HepG2 (cell line): ENCODE results near the gene IMPACT. TPM values are rescaled to one million over a fixed set of nuclear protein-coding genes. Genes with fewer than 3 reads are reported as not detected.

Experiments used
- ATAC-seq: fragments of 200-7000 bp; cut with Tn5 transposase; 3 replicates; pipeline ENCODE4 v1.9.1; 2020; ENCODE audit warnings: mild to moderate bottlenecking, moderate library complexity
- BruUV-seq: library from RNA; stranded (reverse); fragments of 400-500 nt; replicated peaks from 2 replicates; lab custom pipeline; 2021; lab: Mats Ljungman, UMichigan
- CTCF ChIA-PET: fragments of 300-600 bp; formaldehyde crosslinking; extraction: SDS; loops from one replicate; lab custom pipeline; 2021; ENCODE audit warnings: low total read pairs, inconsistent platforms, low intra/inter-chr PET ratio; lab: Yijun Ruan, JAX
- POLR2A ChIA-PET: fragments of 350-600 bp; sonication (Branson Sonifier 250); formaldehyde crosslinking; loops from one replicate; lab custom pipeline; 2020; ENCODE audit warnings: antibody characterized with exemption, inconsistent platforms; lab: Yijun Ruan, JAX
- DNase-seq: peaks from one replicate; pipeline ENCODE4 v3.0.0-alpha.2; 2015; ENCODE audit warnings: low spot score
- FAIRE-seq: peaks from 3 replicates; lab custom pipeline; 2011; peaks lifted over from hg19 to GRCh38; lab: Jason Lieb, UNC
- H2AFZ ChIP-seq: one replicate; pipeline ENCODE4 v1.6.1; 2011; ENCODE audit warnings: low read length, inconsistent platforms
- H3K27ac ChIP-seq: fragments of 300-600 bp; 3 replicates; pipeline ENCODE4 v1.8.0; 2011; ENCODE audit warnings: mixed run types, mild to moderate bottlenecking, mixed read lengths, low read length, inconsistent platforms; ENCODE audit not compliant: insufficient read depth; ENCODE audit errors: extremely low read length
- H3K27me3 ChIP-seq, 2 experiments: fragments of 200-600 bp in 1 of 2; 2 replicates in 1 of 2; 3 replicates in 1 of 2; pipeline versions ENCODE4 v1.6.0 to v1.8.0; 2011; ENCODE audit warnings: low read length in 2 of 2, mild to moderate bottlenecking in 2 of 2, moderate library complexity in 2 of 2, inconsistent platforms in 1 of 2; ENCODE audit not compliant: insufficient read depth in 2 of 2, control insufficient read depth in 1 of 2
- H3K36me3 ChIP-seq, 2 experiments: fragments of 200-600 bp in 1 of 2; replicated peaks in 1 of 2; 2 replicates in 1 of 2; 3 replicates in 1 of 2; pipeline versions ENCODE4 v1.5.1 to v1.8.0; 2011; ENCODE audit warnings: low read length in 2 of 2, inconsistent platforms in 1 of 2; ENCODE audit not compliant: insufficient read depth in 2 of 2, control insufficient read depth in 1 of 2
- H3K4me1 ChIP-seq: 2 replicates; pipeline ENCODE4 v1.5.1; 2012; ENCODE audit warnings: low read length, inconsistent platforms; ENCODE audit not compliant: insufficient read depth
- H3K4me2 ChIP-seq: 2 replicates; pipeline ENCODE4 v1.6.0; 2011; ENCODE audit warnings: low read depth, low read length, inconsistent platforms
- H3K4me3 ChIP-seq, 3 experiments: fragments of 200-600 bp in 1 of 3; sonication (generic), shearing (Covaris generic) in 1 of 3; replicated peaks in 1 of 3; 2 replicates each; pipeline ENCODE4 v1.5.1; 2011 to 2016; ENCODE audit warnings: low read length in 3 of 3, inconsistent platforms in 2 of 3, low read depth in 2 of 3, mild to moderate bottlenecking in 2 of 3, control low read depth in 1 of 3, mixed read lengths in 1 of 3; ENCODE audit not compliant: insufficient read depth in 1 of 3
- H3K79me2 ChIP-seq: one replicate; pipeline ENCODE4 v1.6.1; 2011; ENCODE audit warnings: low read length, inconsistent platforms; ENCODE audit not compliant: insufficient read depth
- H3K9ac ChIP-seq: 2 replicates; pipeline ENCODE4 v1.6.0; 2011; ENCODE audit warnings: mild to moderate bottlenecking, low read depth, low read length, inconsistent platforms; ENCODE audit not compliant: insufficient read depth
- H3K9me3 ChIP-seq: 2 replicates; pipeline ENCODE4 v1.5.1; 2012; ENCODE audit warnings: mild to moderate bottlenecking, low read length
- H4K20me1 ChIP-seq: 2 replicates; pipeline ENCODE4 v1.6.0; 2011; ENCODE audit warnings: inconsistent platforms, mild to moderate bottlenecking, low read length, moderate library complexity; ENCODE audit not compliant: insufficient read depth
- ARID2 ChIP-seq: sonication (generic); formaldehyde crosslinking; IDR thresholded peaks from 2 replicates; pipeline ENCODE4 v1.8.1; 2022; ENCODE audit warnings: mild to moderate bottlenecking, missing genetic modification reagents, borderline replicate concordance
- GLMP ChIP-seq: sonication (generic); formaldehyde crosslinking; IDR thresholded peaks from 2 replicates; pipeline ENCODE4 v1.9.0; 2021; ENCODE audit warnings: missing genetic modification reagents, mild to moderate bottlenecking, borderline replicate concordance
- MED13 ChIP-seq: sonication (generic); formaldehyde crosslinking; IDR thresholded peaks from 2 replicates; pipeline ENCODE4 v1.5.0; 2020; ENCODE audit warnings: missing genetic modification reagents
- SNAPC2 ChIP-seq: sonication (generic); formaldehyde crosslinking; IDR thresholded peaks from 2 replicates; pipeline ENCODE4 v1.8.1; 2022; ENCODE audit warnings: mild to moderate bottlenecking, missing genetic modification reagents
- TOE1 ChIP-seq: sonication (generic); formaldehyde crosslinking; IDR thresholded peaks from 2 replicates; pipeline ENCODE4 v1.4.0; 2020; ENCODE audit warnings: mild to moderate bottlenecking, missing genetic modification reagents
- ZBED4 ChIP-seq: sonication (generic); formaldehyde crosslinking; IDR thresholded peaks from 2 replicates; pipeline ENCODE4 v1.4.0; 2020; ENCODE audit warnings: missing genetic modification reagents, borderline replicate concordance
- ZNF44 ChIP-seq: sonication (generic); formaldehyde crosslinking; IDR thresholded peaks from 2 replicates; pipeline ENCODE4 v1.5.1; 2020; ENCODE audit warnings: mild to moderate bottlenecking, missing genetic modification reagents
- ZNF619 ChIP-seq: sonication (generic); formaldehyde crosslinking; IDR thresholded peaks from 2 replicates; pipeline ENCODE4 v1.4.0; 2020; ENCODE audit warnings: mild to moderate bottlenecking, missing genetic modification reagents
- ZNF790 ChIP-seq: sonication (generic); formaldehyde crosslinking; IDR thresholded peaks from 2 replicates; pipeline ENCODE4 v1.8.0; 2022; ENCODE audit warnings: missing genetic modification reagents, mild to moderate bottlenecking, borderline replicate concordance
- WGBS: methylation state at CpG from one replicate; pipeline ENCODE4 v1.1.6; 2017; ENCODE audit warnings: low lambda C conversion rate; 5-methylcytosine and 5-hydroxymethylcytosine counted together
- in situ Hi-C: cut with HindIII; loops from 2 replicates; pipeline ENCODE4 v1.10.0; 2017; ENCODE audit warnings: low pct_unique_long_range_greater_than_20kb; ENCODE audit not compliant: extremely low pct_ligation_motif_present
- intact Hi-C: fragments of 100-400 bp; cut with micrococcal nuclease; formaldehyde crosslinking; loops from one replicate; pipeline ENCODE4 v1.10.0; 2022; ENCODE audit not compliant: unreplicated experiment
- polyA plus RNA-seq, 8 experiments: library from polyadenylated mRNA; depleted of rRNA in 3 of 8; stranded (reverse) in 7 of 8; unstranded in 1 of 8; fragments of >200 nt; fragmentation: Illumina TruSeq in 4 of 8; extraction: Trizol in 4 of 8; gene quantifications; 2 replicates each; pipeline versions ENCODE4 v1.2.1 to v1.2.3, GENCODE V29; 2011 to 2016; ENCODE audit warnings: low read depth in 4 of 8, missing spikeins in 1 of 8, mixed read lengths in 1 of 8; ENCODE audit not compliant: insufficient read depth in 1 of 8
- total RNA-seq, 5 experiments: library from RNA; depleted of rRNA; stranded (reverse); fragments of >200 nt; fragmentation: Illumina TruSeq; extraction: Trizol; gene quantifications; 2 replicates each; pipeline ENCODE4 v1.2.3, GENCODE V29; 2016; ENCODE audit warnings: low read depth in 1 of 5

The IMPACT gene
- total and polyA plus RNA-seq, 2 of the 13 experiments (the other 11 are each of a cell fraction or from before 2014, with no cell fraction given): 5.0 to 7.7 TPM

GRCh38 chr18:24491927-24492834, 65.7 kb downstream of the IMPACT start:
- Histone ChIP-seq H3K9me3 (no peaks in the 10 kb centered on the region), H3K36me3 (no peaks in the 10 kb centered on the region), H2AFZ (no peak overlapping the region), H3K79me2 (no peaks in the 10 kb centered on the region), H3K4me1 (no peaks in the 10 kb centered on the region), H3K4me3 (no peak overlapping the region), H3K27ac (no peak overlapping the region), H4K20me1 (no peaks in the 10 kb centered on the region), H3K9ac (no peak overlapping the region), H3K27me3 (peaks cover 0 to 4% of the 10 kb centered on the region in 2 experiments; a peak in 1 of 5 replicates), H3K4me2 (no peak overlapping the region)
- no peak for TF ChIP-seq ZNF619 (CRISPR knock-in tag)
- TF ChIP-seq SNAPC2: no peak
- BruUV-seq: no TSS peak
- in situ Hi-C loops: loop anchor here (25.0 kb wide), 2 partner anchors 95 to 245 kb away; no protein-coding TSS in a partner anchor
- 47% methylated on average over 18 of the region's 21 CpGs for WGBS
- intact Hi-C loops: no loop called here
- POLR2A ChIA-PET: no interaction called here
- no peak for ATAC-seq
- no peak for FAIRE-seq
- CTCF ChIA-PET: no interaction called here
- DNase-seq: no peak

GRCh38 chr18:24494586-24494985, 68.1 kb downstream of the IMPACT start:
- BruUV-seq: no TSS peak
- ChIA-PET POLR2A (no interaction called here), CTCF (no interaction called here)
- Histone ChIP-seq H2AFZ (no peak overlapping the region), H3K4me1 (no peaks in the 10 kb centered on the region), H3K4me3 (no peak overlapping the region), H3K9me3 (no peaks in the 10 kb centered on the region), H3K4me2 (no peak overlapping the region), H3K27ac (no peak overlapping the region), H3K79me2 (no peaks in the 10 kb centered on the region), H3K36me3 (no peaks in the 10 kb centered on the region), H4K20me1 (no peaks in the 10 kb centered on the region), H3K9ac (no peak overlapping the region), H3K27me3 (peaks cover 0 to 10% of the 10 kb centered on the region in 2 experiments; a peak in 1 of 5 replicates)
- WGBS: 0% methylated on average over 2 of the region's 2 CpGs
- ATAC-seq: no peak
- in situ Hi-C loops: loop anchor here (25.0 kb wide), 2 partner anchors 93 to 243 kb away; no protein-coding TSS in a partner anchor
- FAIRE-seq: no peak
- intact Hi-C loops: no loop called here
- no peak for DNase-seq
- TF ChIP-seq ZNF790 (CRISPR knock-in tag) (no peak), TOE1 (CRISPR knock-in tag) (no peak), ZBED4 (no peak), ARID2 (no peak), GLMP (CRISPR knock-in tag) (no peak), MED13 (no peak), ZNF44 (CRISPR knock-in tag) (no peak)
